K562 (cell line): Measurements from ENCODE around the gene UBE2H. TPM values are rescaled to one million over a fixed set of nuclear protein-coding genes. Genes with fewer than 3 reads are reported as not detected.

Experiments
- STAT5B ChIP-seq: fragments of 250-450 bp; sonication (Bioruptor Pico); IDR thresholded peaks from 2 replicates; pipeline ENCODE4 v1.8.0; 2021; ENCODE audit warnings: mild to moderate bottlenecking, inconsistent platforms
- TCFL5 ChIP-seq: fragments of 250-450 bp; sonication (Bioruptor Pico); conservative IDR thresholded peaks from 2 replicates; pipeline ENCODE4 v1.6.1; 2021; ENCODE audit warnings: mild to moderate bottlenecking, moderate library complexity, matching md5 sums
- ZBTB7A ChIP-seq: IDR thresholded peaks from 2 replicates; pipeline ENCODE4 v1.6.1; 2011; ENCODE audit warnings: low read depth, mild to moderate bottlenecking, low read length, moderate library complexity, borderline replicate concordance; ENCODE audit not compliant: control insufficient read depth
- ZNF133 ChIP-seq: fragments of 250-450 bp; sonication (Bioruptor Pico); IDR thresholded peaks from 2 replicates; pipeline ENCODE4 v1.4.0; 2020; ENCODE audit warnings: mild to moderate bottlenecking
- ZNF239 ChIP-seq: fragments of 250-450 bp; sonication (Bioruptor Pico); IDR thresholded peaks from 2 replicates; pipeline ENCODE4 v1.4.0; 2020; ENCODE audit warnings: mild to moderate bottlenecking
- ZNF507 ChIP-seq: conservative IDR thresholded peaks from 2 replicates; pipeline ENCODE4 v1.6.1; 2017; ENCODE audit warnings: missing genetic modification characterization, missing compliant biosample characterization
- polyA plus RNA-seq, 8 experiments: library from polyadenylated mRNA; depleted of rRNA in 4 of 8; stranded (reverse) in 5 of 8; unstranded in 3 of 8; fragments of >200 nt; fragmentation: Nextera tagmentation in 2 of 8; fragmentation: Illumina TruSeq in 1 of 8; extraction: Ambion mirVana in 2 of 8; extraction: Trizol in 1 of 8; gene quantifications; 2 replicates each; pipeline versions ENCODE4 v1.2.1 to v1.2.3, GENCODE V29; 2011 to 2014; ENCODE audit warnings: inconsistent platforms in 1 of 8, missing spikeins in 1 of 8
- total RNA-seq, 7 experiments: library from RNA; depleted of rRNA in 6 of 7; stranded (reverse); fragments of >200 nt in 6 of 7; fragmentation: Illumina TruSeq in 2 of 7; extraction: Trizol in 2 of 7; gene quantifications; 2 replicates each; pipeline versions ENCODE4 v1.2.1 to v1.2.3, GENCODE V29; 2011 to 2021; ENCODE audit warnings: low replicate concordance in 1 of 7
- TF ChIP-seq, protein P1 (sequence below): fragments of 250-450 bp; sonication (Bioruptor Pico); IDR thresholded peaks from 2 replicates; pipeline ENCODE4 v1.8.0; 2022; ENCODE audit warnings: moderate library complexity, mild to moderate bottlenecking, inconsistent platforms
- TF ChIP-seq, protein P2 (sequence below): sonication (generic); formaldehyde crosslinking; IDR thresholded peaks from 2 replicates; pipeline ENCODE4 v1.8.0; 2022; ENCODE audit warnings: missing genetic modification reagents, mild to moderate bottlenecking, borderline replicate concordance
- TF ChIP-seq, protein P3 (sequence below): fragments of 150-350 bp; conservative IDR thresholded peaks from 2 replicates; pipeline ENCODE4 v1.6.1; 2014; ENCODE audit warnings: low read length

Gene UBE2H
- total and polyA plus RNA-seq, 9 of the 15 experiments (the other 6 are each of a cell fraction or from before 2014, with no cell fraction given): 6.3 to 33.0 (median 13.3) TPM

DNA sequence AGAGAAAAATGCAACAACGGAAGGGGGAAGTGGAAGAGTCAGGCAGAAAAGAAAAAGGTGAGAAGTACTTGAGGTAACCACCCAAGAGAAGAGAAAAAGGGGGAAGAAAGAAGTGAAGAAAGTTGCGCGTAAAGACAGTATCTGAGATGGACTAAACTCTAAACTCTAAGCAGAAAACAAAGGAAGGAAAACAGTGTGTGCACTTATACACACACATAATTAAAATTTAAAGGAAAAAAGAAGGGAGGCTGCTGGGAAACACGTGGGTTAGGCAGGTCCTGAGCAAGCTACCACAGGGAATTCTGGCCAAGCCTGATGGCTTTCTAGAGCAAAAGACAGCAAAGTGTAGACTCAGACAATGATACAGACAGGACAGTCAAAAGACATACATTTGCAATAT lies 78.0 kb downstream of the UBE2H start (continued):
- TF ChIP-seq, protein P1, sequence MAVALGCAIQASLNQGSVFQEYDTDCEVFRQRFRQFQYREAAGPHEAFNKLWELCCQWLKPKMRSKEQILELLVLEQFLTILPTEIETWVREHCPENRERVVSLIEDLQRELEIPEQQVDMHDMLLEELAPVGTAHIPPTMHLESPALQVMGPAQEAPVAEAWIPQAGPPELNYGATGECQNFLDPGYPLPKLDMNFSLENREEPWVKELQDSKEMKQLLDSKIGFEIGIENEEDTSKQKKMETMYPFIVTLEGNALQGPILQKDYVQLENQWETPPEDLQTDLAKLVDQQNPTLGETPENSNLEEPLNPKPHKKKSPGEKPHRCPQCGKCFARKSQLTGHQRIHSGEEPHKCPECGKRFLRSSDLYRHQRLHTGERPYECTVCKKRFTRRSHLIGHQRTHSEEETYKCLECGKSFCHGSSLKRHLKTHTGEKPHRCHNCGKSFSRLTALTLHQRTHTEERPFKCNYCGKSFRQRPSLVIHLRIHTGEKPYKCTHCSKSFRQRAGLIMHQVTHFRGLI (CRISPR knock-in tag): no peak
- TF ChIP-seq, protein P2, sequence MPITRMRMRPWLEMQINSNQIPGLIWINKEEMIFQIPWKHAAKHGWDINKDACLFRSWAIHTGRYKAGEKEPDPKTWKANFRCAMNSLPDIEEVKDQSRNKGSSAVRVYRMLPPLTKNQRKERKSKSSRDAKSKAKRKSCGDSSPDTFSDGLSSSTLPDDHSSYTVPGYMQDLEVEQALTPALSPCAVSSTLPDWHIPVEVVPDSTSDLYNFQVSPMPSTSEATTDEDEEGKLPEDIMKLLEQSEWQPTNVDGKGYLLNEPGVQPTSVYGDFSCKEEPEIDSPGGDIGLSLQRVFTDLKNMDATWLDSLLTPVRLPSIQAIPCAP (CRISPR knock-in tag): no peak
- TF ChIP-seq ZBTB7A (no peak), ZNF239 (CRISPR knock-in tag) (no peak), TCFL5 (CRISPR knock-in tag) (no peak), STAT5B (no peak), ZNF507 (tag) (no peak), ZNF133 (no peak)
- TF ChIP-seq, protein P3, sequence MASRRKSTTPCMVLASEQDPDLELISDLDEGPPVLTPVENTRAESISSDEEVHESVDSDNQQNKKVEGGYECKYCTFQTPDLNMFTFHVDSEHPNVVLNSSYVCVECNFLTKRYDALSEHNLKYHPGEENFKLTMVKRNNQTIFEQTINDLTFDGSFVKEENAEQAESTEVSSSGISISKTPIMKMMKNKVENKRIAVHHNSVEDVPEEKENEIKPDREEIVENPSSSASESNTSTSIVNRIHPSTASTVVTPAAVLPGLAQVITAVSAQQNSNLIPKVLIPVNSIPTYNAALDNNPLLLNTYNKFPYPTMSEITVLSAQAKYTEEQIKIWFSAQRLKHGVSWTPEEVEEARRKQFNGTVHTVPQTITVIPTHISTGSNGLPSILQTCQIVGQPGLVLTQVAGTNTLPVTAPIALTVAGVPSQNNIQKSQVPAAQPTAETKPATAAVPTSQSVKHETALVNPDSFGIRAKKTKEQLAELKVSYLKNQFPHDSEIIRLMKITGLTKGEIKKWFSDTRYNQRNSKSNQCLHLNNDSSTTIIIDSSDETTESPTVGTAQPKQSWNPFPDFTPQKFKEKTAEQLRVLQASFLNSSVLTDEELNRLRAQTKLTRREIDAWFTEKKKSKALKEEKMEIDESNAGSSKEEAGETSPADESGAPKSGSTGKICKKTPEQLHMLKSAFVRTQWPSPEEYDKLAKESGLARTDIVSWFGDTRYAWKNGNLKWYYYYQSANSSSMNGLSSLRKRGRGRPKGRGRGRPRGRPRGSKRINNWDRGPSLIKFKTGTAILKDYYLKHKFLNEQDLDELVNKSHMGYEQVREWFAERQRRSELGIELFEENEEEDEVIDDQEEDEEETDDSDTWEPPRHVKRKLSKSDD: no peak
